Measurements from ENCODE around the gene KCNJ4.

KCNJ4 gene

DNA sequence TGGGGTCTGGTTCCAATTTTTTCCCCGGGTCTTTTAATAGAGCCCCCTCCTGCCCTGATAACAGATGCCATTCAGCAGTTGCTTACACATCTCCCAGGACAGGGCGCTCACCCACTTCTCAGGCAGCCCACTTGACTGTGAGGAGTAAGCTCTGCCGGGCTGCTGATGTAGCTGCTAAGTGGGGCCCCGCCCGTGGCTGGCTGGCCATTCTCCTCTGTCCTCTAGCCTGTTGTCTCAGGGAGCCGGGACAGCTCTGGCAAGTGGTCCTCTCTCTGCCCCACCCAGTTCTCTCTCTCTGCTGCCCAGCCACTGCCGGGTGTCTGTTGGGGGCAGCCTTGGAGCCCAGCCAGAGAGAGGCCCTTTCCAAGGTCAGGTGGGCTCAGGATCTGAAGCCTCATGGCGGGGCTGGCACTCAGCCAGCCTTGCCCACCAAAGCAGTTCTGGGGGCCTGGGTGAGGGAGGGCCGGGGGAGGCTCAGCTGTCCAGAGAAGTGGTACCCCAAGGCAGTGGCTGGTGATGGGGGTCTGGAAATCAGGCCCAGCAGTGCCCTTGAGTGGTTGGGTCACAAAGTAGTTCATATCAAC is 8.9 kb downstream of the KCNJ4 start:
- H3K4me3 ChIP-seq, result no peak overlapping the region
- TF ChIP-seq, protein P1, sequence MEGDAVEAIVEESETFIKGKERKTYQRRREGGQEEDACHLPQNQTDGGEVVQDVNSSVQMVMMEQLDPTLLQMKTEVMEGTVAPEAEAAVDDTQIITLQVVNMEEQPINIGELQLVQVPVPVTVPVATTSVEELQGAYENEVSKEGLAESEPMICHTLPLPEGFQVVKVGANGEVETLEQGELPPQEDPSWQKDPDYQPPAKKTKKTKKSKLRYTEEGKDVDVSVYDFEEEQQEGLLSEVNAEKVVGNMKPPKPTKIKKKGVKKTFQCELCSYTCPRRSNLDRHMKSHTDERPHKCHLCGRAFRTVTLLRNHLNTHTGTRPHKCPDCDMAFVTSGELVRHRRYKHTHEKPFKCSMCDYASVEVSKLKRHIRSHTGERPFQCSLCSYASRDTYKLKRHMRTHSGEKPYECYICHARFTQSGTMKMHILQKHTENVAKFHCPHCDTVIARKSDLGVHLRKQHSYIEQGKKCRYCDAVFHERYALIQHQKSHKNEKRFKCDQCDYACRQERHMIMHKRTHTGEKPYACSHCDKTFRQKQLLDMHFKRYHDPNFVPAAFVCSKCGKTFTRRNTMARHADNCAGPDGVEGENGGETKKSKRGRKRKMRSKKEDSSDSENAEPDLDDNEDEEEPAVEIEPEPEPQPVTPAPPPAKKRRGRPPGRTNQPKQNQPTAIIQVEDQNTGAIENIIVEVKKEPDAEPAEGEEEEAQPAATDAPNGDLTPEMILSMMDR (IDR thresholded peaks at IDR 0.05), result no peak
- DNase-seq (ENCODE audit: low spot score), result no peak
- no peak overlapping the region for H3K27ac ChIP-seq

DNA sequence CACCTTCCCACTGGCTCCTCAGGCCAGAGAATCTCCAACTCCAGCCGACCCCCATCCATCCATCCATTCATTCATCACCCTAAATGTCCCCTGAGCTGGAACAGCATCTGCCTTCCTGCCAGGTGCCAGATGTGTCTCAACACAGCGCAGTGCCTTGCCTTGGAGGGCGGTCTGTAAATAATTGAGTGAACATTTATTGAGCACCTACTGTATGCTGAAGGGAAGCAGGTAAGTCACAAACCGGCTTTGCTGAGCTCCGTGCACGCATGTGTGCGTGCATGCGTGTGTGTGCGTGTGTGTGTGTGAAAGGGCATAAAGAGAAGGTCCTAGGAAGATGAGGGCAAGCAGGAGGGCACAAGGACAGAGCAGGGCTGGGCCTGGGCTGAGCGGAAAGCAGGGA is 10.2 kb downstream of the KCNJ4 start:
- Histone ChIP-seq H3K27ac (no peak overlapping the region), H3K4me3 (no peak overlapping the region)
- TF ChIP-seq, protein P1 (IDR thresholded peaks at IDR 0.05), result no peak
- no peak for DNase-seq (ENCODE audit: low spot score)

DNA sequence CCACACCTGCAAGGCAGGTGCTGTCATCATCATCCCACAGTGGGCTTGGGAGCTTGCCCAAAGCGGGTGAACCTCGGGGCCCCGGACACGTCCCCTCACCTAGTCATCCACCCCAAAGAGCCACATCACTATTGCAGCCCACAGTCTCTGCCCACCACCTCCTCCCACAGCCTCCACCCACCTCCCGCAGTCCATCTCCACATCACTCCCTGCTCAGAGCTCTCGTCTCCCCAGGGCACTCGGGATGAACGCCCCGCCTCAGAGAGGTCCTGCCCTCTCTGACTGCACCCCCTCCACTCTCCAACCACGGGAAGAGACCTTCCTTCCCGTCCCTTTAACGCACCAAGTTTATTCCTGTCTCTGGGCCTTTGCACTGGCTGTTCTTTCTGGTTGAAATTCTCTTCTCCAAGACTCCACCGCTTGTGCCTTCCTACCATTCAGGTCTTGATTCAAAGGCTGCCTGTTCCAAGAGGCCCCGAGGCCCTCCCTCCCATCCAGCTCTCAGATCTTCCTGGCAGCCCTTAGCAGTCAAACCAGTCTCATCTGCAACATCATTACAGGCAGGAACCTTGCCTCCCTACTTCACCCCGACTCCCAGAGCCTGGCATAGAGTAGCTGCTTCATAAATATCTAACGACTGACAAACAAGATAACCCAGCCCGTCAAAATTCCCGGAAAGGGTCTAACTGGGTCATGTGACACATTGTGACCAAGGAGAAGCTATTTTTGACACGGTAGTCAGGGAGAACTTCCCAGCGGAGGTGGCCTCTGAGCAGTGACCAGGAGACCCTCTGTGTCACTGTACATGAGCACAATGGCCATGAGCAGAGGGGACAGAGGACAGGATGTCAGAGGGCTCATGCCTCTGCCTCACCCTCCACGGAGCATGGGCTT is 11.1 kb downstream of the KCNJ4 start:
- DNase-seq (ENCODE audit: low spot score), result no peak
- TF ChIP-seq, protein P1 (IDR thresholded peaks at IDR 0.05), result no peak
- H3K4me3 ChIP-seq, result no peak overlapping the region
- H3K27ac ChIP-seq, result no peak overlapping the region

DNA sequence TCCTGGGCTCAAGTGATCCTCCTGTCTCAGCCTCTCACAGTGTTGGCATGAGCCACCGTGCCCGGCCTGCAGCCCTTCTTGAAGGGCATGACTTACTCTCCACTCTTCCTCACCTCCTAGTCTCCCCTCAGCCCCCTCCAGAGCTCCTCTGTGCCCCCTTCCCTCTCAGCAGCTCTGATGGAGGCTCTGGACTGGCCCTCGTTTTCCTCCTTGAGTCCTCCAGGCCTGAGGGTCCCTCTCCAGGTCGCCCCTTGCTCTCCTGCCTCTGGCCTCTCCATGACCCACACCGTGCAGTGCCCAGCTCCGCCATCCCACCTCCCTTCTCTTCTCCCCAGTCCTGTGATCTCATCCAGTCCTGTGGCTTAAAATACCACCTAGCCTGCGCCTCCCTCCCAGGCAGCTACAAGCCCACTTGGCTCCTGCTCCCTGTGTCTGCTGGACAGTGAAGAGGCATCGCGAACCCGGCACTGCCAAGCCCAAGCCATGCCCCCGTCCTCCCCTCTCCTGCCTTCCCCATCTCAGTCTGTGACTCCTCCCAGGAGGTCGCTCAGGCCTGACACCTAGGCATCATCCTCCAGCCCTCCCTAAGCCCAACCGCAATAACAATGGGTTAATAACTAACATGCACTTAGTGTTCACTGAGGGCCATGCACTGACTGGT is 11.9 kb downstream of the KCNJ4 start:
- no peak for DNase-seq (ENCODE audit: low spot score)
- no peak overlapping the region for H3K4me3 ChIP-seq
- H3K27ac ChIP-seq, result no peak overlapping the region
- TF ChIP-seq, protein P1 (IDR thresholded peaks at IDR 0.05), result no peak

DNA sequence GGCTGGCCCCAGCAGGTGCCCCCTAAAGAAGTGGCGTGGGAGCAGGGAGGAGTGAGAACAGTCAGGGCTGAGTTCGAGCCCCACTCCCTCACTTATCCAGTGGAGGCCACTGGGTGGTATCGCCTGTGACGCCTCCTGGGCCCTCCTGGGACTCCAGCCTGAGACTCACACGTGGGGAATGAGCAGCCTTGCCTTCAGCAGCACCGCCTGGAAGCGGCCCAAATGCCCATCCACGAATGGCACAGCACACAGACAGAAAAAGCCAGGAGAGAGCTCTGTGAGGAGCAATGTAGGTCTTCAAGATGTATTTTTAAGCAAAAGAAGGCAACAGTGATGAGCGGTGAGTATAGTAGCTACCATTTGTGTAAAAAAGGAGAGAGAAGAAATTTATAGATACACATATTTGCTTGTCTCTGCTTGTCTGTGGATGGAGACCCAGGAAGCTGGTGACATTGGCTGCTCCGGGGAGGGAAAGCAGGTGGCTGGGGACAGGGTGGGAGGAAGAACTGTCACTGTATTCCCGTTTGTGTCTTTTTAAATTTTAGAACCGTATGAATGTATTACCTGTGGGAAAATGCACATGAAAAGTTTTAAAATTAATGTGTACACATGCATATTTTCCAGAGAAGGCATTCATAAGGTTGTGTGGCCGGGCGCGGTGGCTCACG is 13.2 kb downstream of the KCNJ4 start:
- TF ChIP-seq, protein P1 (IDR thresholded peaks at IDR 0.05), result no peak
- Histone ChIP-seq H3K4me3 (no peak overlapping the region), H3K27ac (no peak overlapping the region)
- DNase-seq (ENCODE audit: low spot score), result no peak

DNA sequence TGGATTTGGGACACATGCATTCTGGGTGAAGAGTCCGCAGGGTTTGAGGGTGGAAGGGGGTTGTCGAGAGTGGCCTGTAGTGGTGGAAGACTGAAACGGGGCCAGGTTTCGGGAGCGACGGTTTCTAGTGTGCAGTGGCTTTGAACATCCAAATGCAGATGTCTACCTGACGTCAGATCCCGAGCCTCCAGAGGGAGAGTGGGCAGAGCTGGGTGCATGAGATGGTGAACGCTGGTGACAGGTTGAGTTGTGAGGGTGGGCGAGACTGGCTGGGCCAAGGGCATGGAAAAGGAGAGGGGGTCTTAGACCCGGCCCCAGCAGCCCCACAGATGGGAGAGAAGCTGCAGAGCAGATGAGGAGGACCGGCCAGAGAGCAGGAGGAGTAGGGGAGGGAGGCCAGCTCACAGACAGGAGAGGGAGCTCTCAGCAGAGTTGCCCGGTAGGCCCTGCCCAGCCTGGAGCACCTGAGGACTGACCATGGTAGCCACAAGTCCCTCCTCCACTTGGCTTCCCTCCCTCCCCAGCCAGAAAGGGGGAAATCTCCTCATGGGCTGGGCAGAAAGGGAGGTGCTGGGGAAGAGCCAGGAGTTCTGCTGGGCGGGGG is 14.2 kb downstream of the KCNJ4 start:
- H3K27ac ChIP-seq, result no peak overlapping the region
- no peak for DNase-seq (ENCODE audit: low spot score)
- no peak overlapping the region for H3K4me3 ChIP-seq
- TF ChIP-seq, protein P1 (IDR thresholded peaks at IDR 0.05), result no peak
